B cell (primary cell): Measurements from ENCODE around the gene TMTC4. TPM values are rescaled to one million over a fixed set of nuclear protein-coding genes. Genes with fewer than 3 reads are reported as not detected.

Experiments
- ATAC-seq: fragments of 200-7000 bp; cut with Tn5 transposase; one replicate; pipeline ENCODE4 v1.10.0; 2021; ENCODE audit warnings: low read depth, mild to moderate bottlenecking, moderate number of reproducible peaks, moderate library complexity
- CTCF ChIA-PET: fragments of 350-600 bp; sonication (Branson Sonifier 250); formaldehyde crosslinking; loops from one replicate; lab custom pipeline; 2021; ENCODE audit warnings: antibody characterized with exemption, inconsistent platforms; lab: Charles Lee
- POLR2A ChIA-PET: fragments of 350-600 bp; sonication (Branson Sonifier 250); formaldehyde crosslinking; loops from one replicate; lab custom pipeline; 2021; ENCODE audit warnings: antibody characterized with exemption; lab: Charles Lee
- DNase-seq: peaks from one replicate; pipeline ENCODE4 v3.0.0; 2013
- H2AFZ ChIP-seq: 2 replicates; pipeline ENCODE4 v1.6.1; 2012; ENCODE audit warnings: mild to moderate bottlenecking, low read depth, low read length; ENCODE audit not compliant: insufficient read depth, poor library complexity, severe bottlenecking
- H3K27ac ChIP-seq, 2 donors: 1 replicate in 1 of 2; 2 replicates in 1 of 2; pipeline ENCODE4 v1.5.1; 2012 to 2013; ENCODE audit warnings: low read length in 2 of 2, mild to moderate bottlenecking in 2 of 2, moderate library complexity in 1 of 2
- H3K27me3 ChIP-seq, 4 experiments: fragments of 200-600 bp in 1 of 4; sonication (generic) in 1 of 4; replicated peaks in 1 of 4; 1 replicate in 2 of 4; 2 replicates in 2 of 4; pipeline versions ENCODE4 v1.6.1 to v1.7.0; 2013 to 2016; ENCODE audit warnings: low read length in 3 of 4, mild to moderate bottlenecking in 2 of 4, mixed read lengths in 1 of 4, moderate library complexity in 1 of 4; ENCODE audit not compliant: insufficient read depth in 4 of 4, control insufficient read depth in 3 of 4; ENCODE audit errors: control extremely low read depth in 1 of 4
- H3K36me3 ChIP-seq, 2 experiments: replicated peaks in 1 of 2; 1 replicate in 1 of 2; 2 replicates in 1 of 2; pipeline versions ENCODE4 v1.6.1 to v1.7.1; 2013; ENCODE audit warnings: low read length in 1 of 2; ENCODE audit not compliant: insufficient read depth in 2 of 2, control insufficient read depth in 1 of 2; ENCODE audit errors: control extremely low read depth in 1 of 2, extremely low read depth in 1 of 2
- H3K4me1 ChIP-seq, 2 donors: fragments of 200-600 bp in 1 of 2; sonication (generic) in 1 of 2; 1 replicate in 1 of 2; 2 replicates in 1 of 2; pipeline versions ENCODE4 v1.5.1 to v1.6.1; 2013 to 2017; ENCODE audit warnings: low read length in 2 of 2; ENCODE audit not compliant: control insufficient read depth in 2 of 2, insufficient read depth in 2 of 2
- H3K4me2 ChIP-seq: replicated peaks from 2 replicates; pipeline ENCODE3; 2012; ENCODE audit warnings: mild to moderate bottlenecking, low read depth, low read length; ENCODE audit not compliant: poor library complexity, severe bottlenecking
- H3K4me3 ChIP-seq, 5 experiments: fragments of 200-600 bp in 1 of 5; sonication (generic) in 1 of 5; 1 replicate in 3 of 5; 2 replicates in 2 of 5; pipeline versions ENCODE4 v1.5.1 to v1.7.0; 2011 to 2016; ENCODE audit warnings: low read length in 4 of 5, mild to moderate bottlenecking in 4 of 5, low read depth in 2 of 5, control low read depth in 1 of 5, moderate library complexity in 1 of 5; ENCODE audit not compliant: insufficient read depth in 1 of 5; ENCODE audit errors: control extremely low read depth in 1 of 5, extremely low read depth in 1 of 5
- H3K79me2 ChIP-seq: fragments of 200-600 bp; sonication (generic); one replicate; pipeline ENCODE4 v1.6.0; 2016; ENCODE audit warnings: low read length; ENCODE audit not compliant: control insufficient read depth, insufficient read depth
- H3K9ac ChIP-seq: fragments of 200-600 bp; sonication (generic); 2 replicates; pipeline ENCODE4 v1.6.1; 2017; ENCODE audit warnings: mild to moderate bottlenecking, low read length, moderate library complexity
- H3K9me3 ChIP-seq, 3 donors: one replicate each; pipeline versions ENCODE4 v1.6.1 to v1.7.1; 2013; ENCODE audit warnings: low read length in 2 of 3; ENCODE audit not compliant: control insufficient read depth in 2 of 3, insufficient read depth in 1 of 3; ENCODE audit errors: control extremely low read depth in 1 of 3
- H4K20me1 ChIP-seq: 2 replicates; pipeline ENCODE4 v1.6.0; 2012; ENCODE audit warnings: mild to moderate bottlenecking, low read length; ENCODE audit not compliant: insufficient read depth, control insufficient read depth, poor library complexity, severe bottlenecking
- H3K27ac Mint-ChIP-seq: one replicate; pipeline ENCODE4 v1.8.0; 2021; ENCODE audit warnings: mixed read lengths
- H3K27me3 Mint-ChIP-seq: one replicate; pipeline ENCODE4 v1.8.0; 2021; ENCODE audit warnings: mixed read lengths
- H3K4me1 Mint-ChIP-seq: one replicate; pipeline ENCODE4 v1.8.0; 2021; ENCODE audit warnings: mixed read lengths
- H3K4me3 Mint-ChIP-seq: one replicate; pipeline ENCODE4 v1.8.0; 2021; ENCODE audit warnings: mixed read lengths
- H3K9me3 Mint-ChIP-seq: one replicate; pipeline ENCODE4 v1.8.0; 2022; ENCODE audit warnings: mixed read lengths; ENCODE audit not compliant: insufficient read depth
- CTCF ChIP-seq: fragments of 200-600 bp; IDR thresholded peaks from one replicate; pipeline ENCODE4 v1.8.0; 2022; ENCODE audit warnings: antibody characterized with exemption, mild to moderate bottlenecking
- EZH2 ChIP-seq: IDR thresholded peaks from 2 replicates; pipeline ENCODE4 v1.6.1; 2012; ENCODE audit warnings: borderline replicate concordance, low read depth, mild to moderate bottlenecking, moderate library complexity, low read length; ENCODE audit not compliant: insufficient read depth, poor library complexity, severe bottlenecking
- WGBS: methylation state at CpG from one replicate; pipeline ENCODE4 v1.1.5; 2013; ENCODE audit warnings: missing lambda C conversion rate; ENCODE audit not compliant: insufficient coverage; 5-methylcytosine and 5-hydroxymethylcytosine counted together
- intact Hi-C: fragments of 100-400 bp; cut with micrococcal nuclease; formaldehyde crosslinking; loops from one replicate; pipeline ENCODE4 v1.10.0; 2022
- polyA plus RNA-seq: library from polyadenylated mRNA; depleted of rRNA; stranded (reverse); fragments of >200 nt; gene quantifications from 2 replicates; pipeline ENCODE4 v1.2.3, GENCODE V29; 2012
- total RNA-seq, 2 donors: library from RNA; stranded (reverse); fragments of 120-200 nt in 1 of 2; gene quantifications; 1 replicate in 1 of 2; 2 replicates in 1 of 2; pipeline versions ENCODE4 v1.2.3 to v1.2.4, GENCODE V29; 2013 to 2022

The TMTC4 gene
- total and polyA plus RNA-seq, 2 donors (not counting 1 experiment from before 2014, with no cell fraction given), result 7.9 to 17.8 TPM

- no peak overlapping the region for H2AFZ ChIP-seq
- no peaks in the 10 kb centered on the region for H3K27me3 Mint-ChIP-seq
- no peaks in the 10 kb centered on the region for H3K4me1 Mint-ChIP-seq
- no peak overlapping the region for H3K4me3 ChIP-seq
- H4K20me1 ChIP-seq, result no peaks in the 10 kb centered on the region
- H3K27ac Mint-ChIP-seq, result no peak overlapping the region
- ChIA-PET CTCF (no interaction called here), POLR2A (no interaction called here)
- H3K9me3 Mint-ChIP-seq, result no peaks in the 10 kb centered on the region
- H3K4me2 ChIP-seq, result no peak overlapping the region
- no peak for DNase-seq
- intact Hi-C loops, result no loop called here
- peaks cover 0 to 22% of the 10 kb centered on the region in 2 experiments for H3K36me3 ChIP-seq
- no peaks in the 10 kb centered on the region for H3K9me3 ChIP-seq
- WGBS, result 97% methylated on average over 15 of the region's 15 CpGs
- H3K9ac ChIP-seq, result no peak overlapping the region
- no peak overlapping the region for H3K27ac ChIP-seq
- H3K4me1 ChIP-seq, result no peaks in the 10 kb centered on the region
- ATAC-seq, result no peak
- H3K79me2 ChIP-seq, result no peaks in the 10 kb centered on the region
- no peaks in the 10 kb centered on the region for H3K27me3 ChIP-seq
- no peak overlapping the region for H3K4me3 Mint-ChIP-seq
- TF ChIP-seq CTCF (no peak), EZH2 (no peak)
These were observed 47.5 kb downstream of the TMTC4 start for GRCh38 chr13:100627120-100627519.

GRCh38 chr13:100625447-100625846 is 49.1 kb downstream of the TMTC4 start:
- no peaks in the 10 kb centered on the region for H3K4me1 Mint-ChIP-seq
- POLR2A ChIA-PET, result no interaction called here

More at GRCh38 chr13:100625447-100625846, 49.1 kb downstream of the TMTC4 start:
- Histone ChIP-seq H3K27ac (no peak overlapping the region), H3K9me3 (no peaks in the 10 kb centered on the region), H3K4me2 (no peak overlapping the region), H3K36me3 (peaks cover 0 to 14% of the 10 kb centered on the region in 2 experiments), H2AFZ (no peak overlapping the region), H3K79me2 (no peaks in the 10 kb centered on the region), H3K4me3 (no peak overlapping the region), H3K9ac (no peak overlapping the region), H4K20me1 (no peaks in the 10 kb centered on the region), H3K4me1 (no peaks in the 10 kb centered on the region), H3K27me3 (no peaks in the 10 kb centered on the region)
- intact Hi-C loops, result no loop called here
- Mint-ChIP-seq H3K27me3 (no peaks in the 10 kb centered on the region), H3K9me3 (no peaks in the 10 kb centered on the region), H3K4me3 (no peak overlapping the region), H3K27ac (no peak overlapping the region)
- no peak for TF ChIP-seq EZH2
- TF ChIP-seq CTCF, result no peak
- CTCF ChIA-PET, result interaction anchor here (1.4 to 1.6 kb wide), 2 partner anchors 25 to 53 kb away, joined by 3 to 5 read pairs; no protein-coding TSS in a partner anchor
- WGBS, result 97% methylated on average over 9 of the region's 9 CpGs
- no peak for DNase-seq
- no peak for ATAC-seq
